Measurements from ENCODE around the gene SYT13.

SYT13 gene, protein sequence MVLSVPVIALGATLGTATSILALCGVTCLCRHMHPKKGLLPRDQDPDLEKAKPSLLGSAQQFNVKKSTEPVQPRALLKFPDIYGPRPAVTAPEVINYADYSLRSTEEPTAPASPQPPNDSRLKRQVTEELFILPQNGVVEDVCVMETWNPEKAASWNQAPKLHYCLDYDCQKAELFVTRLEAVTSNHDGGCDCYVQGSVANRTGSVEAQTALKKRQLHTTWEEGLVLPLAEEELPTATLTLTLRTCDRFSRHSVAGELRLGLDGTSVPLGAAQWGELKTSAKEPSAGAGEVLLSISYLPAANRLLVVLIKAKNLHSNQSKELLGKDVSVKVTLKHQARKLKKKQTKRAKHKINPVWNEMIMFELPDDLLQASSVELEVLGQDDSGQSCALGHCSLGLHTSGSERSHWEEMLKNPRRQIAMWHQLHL

DNA sequence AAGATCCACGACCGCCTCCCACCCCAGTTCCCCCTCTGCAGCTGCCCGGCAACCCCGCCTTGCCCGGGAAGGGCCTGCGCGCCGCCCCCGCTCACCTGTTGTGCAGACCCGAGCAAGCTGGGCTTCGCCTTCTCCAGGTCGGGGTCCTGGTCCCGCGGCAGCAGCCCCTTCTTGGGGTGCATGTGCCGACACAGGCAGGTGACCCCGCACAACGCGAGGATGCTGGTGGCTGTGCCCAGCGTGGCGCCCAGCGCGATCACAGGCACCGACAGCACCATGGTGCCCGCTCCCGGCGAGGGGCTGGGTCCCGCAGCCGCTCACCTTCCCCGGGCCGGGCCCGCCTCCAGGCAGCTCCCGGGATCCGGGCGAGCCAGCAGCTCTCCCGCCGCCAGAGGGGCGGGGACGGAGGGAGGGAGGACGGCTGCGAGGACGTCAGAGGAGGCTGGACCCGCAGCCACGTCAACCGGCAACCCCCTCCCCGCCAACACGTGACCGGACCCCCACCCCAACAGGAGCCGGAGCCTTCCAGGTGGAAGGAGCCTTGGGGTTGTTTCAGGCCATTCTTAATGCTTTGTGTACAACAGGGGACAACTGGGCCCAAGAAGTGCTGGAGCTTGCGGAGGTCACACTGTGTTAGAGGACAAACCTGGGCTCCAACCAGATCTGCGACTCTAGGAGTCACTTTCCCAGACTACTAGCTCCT lies at the start of gene SYT13:
Gene SYT13, minus strand, starts transcription at position 412 of the 703 bp plus-strand sequence. Its CDS starts 134 bp downstream, at position 278.
- in situ Hi-C loops (cut with MboI; ENCODE audit: low pct_unique_long_range_greater_than_20kb, low sequenced_read_pairs, unreplicated experiment) = loop anchor here (25.0 kb wide), 1 partner anchor 174 kb away; no protein-coding TSS in a partner anchor
- DNase-seq (ENCODE audit: low spot score) = peak; percentile 13

DNA sequence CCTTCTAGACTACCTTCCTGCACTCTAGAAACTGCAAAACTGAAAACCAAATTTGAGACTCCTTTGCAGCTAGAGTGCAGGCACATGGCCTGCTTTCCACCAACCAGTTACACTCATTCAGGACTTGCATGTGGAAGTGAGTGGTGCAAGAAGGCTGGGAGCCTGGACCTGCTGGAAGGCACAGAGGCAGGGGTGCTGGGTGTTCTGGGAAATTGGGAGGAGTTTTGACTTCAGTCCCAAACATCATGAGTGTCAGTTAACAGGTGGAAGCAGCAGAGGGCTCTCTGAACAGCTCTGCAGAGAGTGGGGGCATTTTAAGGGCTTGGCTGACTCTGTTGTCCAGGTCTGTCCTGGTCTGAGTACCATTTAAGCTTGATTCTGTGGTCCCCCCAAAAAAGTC lies 49.3 kb upstream of the SYT13 start:
- in situ Hi-C loops (cut with MboI; ENCODE audit: low pct_unique_long_range_greater_than_20kb, low sequenced_read_pairs, unreplicated experiment) = no loop called here
- DNase-seq (ENCODE audit: low spot score) = no peak
- TF ChIP-seq, protein P1, sequence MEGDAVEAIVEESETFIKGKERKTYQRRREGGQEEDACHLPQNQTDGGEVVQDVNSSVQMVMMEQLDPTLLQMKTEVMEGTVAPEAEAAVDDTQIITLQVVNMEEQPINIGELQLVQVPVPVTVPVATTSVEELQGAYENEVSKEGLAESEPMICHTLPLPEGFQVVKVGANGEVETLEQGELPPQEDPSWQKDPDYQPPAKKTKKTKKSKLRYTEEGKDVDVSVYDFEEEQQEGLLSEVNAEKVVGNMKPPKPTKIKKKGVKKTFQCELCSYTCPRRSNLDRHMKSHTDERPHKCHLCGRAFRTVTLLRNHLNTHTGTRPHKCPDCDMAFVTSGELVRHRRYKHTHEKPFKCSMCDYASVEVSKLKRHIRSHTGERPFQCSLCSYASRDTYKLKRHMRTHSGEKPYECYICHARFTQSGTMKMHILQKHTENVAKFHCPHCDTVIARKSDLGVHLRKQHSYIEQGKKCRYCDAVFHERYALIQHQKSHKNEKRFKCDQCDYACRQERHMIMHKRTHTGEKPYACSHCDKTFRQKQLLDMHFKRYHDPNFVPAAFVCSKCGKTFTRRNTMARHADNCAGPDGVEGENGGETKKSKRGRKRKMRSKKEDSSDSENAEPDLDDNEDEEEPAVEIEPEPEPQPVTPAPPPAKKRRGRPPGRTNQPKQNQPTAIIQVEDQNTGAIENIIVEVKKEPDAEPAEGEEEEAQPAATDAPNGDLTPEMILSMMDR (IDR thresholded peaks at IDR 0.05; ENCODE audit: extremely low read depth, insufficient read depth, missing control alignments) = no peak

More for the DNA sequence above, at the start of gene SYT13:
- TF ChIP-seq, protein P1 (IDR thresholded peaks at IDR 0.05; ENCODE audit: extremely low read depth, insufficient read depth, missing control alignments) = no peak

DNA sequence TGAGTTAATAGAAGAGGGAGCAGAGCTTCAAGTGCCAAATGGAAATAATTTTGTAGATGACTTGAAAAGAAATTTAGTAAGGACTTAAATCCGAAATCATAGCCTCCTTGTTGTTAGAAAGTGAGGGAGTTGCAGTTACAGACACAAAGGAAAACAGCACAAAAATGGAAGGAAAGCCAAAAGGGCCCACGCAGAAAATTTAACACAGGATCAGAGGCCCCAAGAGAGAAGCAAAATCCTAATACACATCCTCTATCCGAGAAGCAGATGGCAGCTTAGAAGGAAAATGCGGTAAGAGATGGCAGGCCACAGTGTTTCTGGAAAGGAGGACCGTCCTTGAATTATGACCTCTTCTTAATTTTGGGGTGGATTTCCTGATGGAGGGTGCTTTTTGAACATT lies 48.7 kb upstream of the SYT13 start:
- no peak for DNase-seq (ENCODE audit: low spot score)
- in situ Hi-C loops (cut with MboI; ENCODE audit: low pct_unique_long_range_greater_than_20kb, low sequenced_read_pairs, unreplicated experiment) = no loop called here
- TF ChIP-seq, protein P1 (IDR thresholded peaks at IDR 0.05; ENCODE audit: extremely low read depth, insufficient read depth, missing control alignments) = no peak

DNA sequence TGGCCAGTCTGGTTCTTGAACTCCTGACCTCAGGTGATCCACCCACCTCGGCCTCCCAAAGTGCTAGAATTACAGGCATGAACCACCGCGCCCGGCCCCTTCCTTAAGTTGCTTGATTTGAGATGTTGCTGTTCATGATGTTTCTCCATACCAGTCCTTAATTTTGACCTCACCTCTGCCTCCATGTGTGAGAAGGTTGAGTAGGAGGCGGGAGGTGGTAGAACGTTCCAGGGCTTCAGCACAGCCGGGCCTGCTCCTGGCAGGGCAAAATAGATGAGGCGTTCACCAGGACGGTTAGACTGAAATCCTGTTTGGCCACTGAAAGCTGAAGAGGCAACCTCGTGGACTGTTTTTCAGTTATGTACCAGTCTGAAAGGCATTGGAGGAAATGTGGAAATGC lies 48.3 kb upstream of the SYT13 start:
- TF ChIP-seq, protein P1 (IDR thresholded peaks at IDR 0.05; ENCODE audit: extremely low read depth, insufficient read depth, missing control alignments) = no peak
- in situ Hi-C loops (cut with MboI; ENCODE audit: low pct_unique_long_range_greater_than_20kb, low sequenced_read_pairs, unreplicated experiment) = no loop called here
- DNase-seq (ENCODE audit: low spot score) = no peak

DNA sequence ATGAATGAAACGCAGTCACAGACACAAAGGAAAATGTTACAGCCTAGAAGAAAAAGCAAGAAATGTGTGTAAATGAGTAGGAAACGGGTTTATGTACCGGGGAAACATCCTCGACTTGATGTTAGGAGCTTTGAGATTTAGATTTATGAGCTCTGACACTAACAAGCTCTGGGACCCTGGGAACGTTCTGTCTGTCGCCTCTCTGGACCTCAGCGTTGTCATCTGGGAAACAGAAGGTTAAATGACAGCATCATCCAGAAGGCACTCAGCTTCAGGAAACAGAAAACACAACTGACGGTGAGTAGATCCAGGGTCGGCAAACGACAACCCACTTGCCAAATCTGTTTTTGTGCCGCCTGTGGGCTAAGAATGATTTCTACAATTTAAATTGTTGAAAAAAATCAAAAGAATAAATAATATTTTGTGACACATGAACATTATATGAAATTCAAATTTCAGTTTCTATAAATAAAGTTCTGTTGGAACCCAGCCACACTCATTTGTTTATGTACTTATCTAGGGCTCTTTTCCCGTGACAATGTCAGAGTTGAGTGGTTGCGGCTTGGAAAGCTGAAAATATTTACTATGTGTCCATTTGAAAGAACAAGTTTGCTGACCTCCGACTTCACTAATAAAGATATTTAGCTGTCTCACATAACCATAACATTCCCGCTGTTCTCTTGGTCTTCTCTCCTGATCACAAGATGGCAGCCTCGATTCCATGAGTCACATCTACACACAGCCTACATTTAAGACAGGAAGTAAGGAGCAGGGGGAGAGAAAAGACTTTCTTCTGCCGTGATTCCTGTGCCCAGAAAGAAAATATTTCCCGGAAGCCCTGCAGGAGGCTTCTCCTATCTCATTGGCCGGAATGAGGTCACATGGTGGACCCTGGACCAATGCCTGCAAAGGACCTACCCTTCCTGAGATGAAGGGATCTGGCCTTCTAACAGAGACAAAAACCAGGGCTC lies 47.1 kb upstream of the SYT13 start:
- TF ChIP-seq, protein P1 (IDR thresholded peaks at IDR 0.05; ENCODE audit: extremely low read depth, insufficient read depth, missing control alignments) = no peak
- no peak for DNase-seq (ENCODE audit: low spot score)
- in situ Hi-C loops (cut with MboI; ENCODE audit: low pct_unique_long_range_greater_than_20kb, low sequenced_read_pairs, unreplicated experiment) = no loop called here
